Measurements from ENCODE around the gene BANK1.

The BANK1 gene

GRCh38 chr4:101823864-101824263 is 33.3 kb downstream of the BANK1 start:
- Histone ChIP-seq H3K9ac (ENCODE audit: low read depth, low read length) (no peak overlapping the region), H3K4me3 (ENCODE audit: low read length) (no peak overlapping the region), H3K27ac (ENCODE audit: low read length) (no peak overlapping the region), H3K36me3 (ENCODE audit: insufficient read depth, low read depth, low read length) (no peaks in the 10 kb centered on the region), H3K27me3 (ENCODE audit: insufficient read depth, low read length) (no peaks in the 10 kb centered on the region), H3K4me1 (ENCODE audit: insufficient read depth, low read length) (no peaks in the 10 kb centered on the region), H3K9me3 (ENCODE audit: insufficient read depth, low read depth, low read length) (no peaks in the 10 kb centered on the region)

GRCh38 chr4:101824500-101824899 is 34.0 kb downstream of the BANK1 start:
- H3K27me3 ChIP-seq (ENCODE audit: insufficient read depth, low read length) = no peaks in the 10 kb centered on the region
- H3K27ac ChIP-seq (ENCODE audit: low read length) = no peak overlapping the region
- no peaks in the 10 kb centered on the region for H3K36me3 ChIP-seq (ENCODE audit: insufficient read depth, low read depth, low read length)
- H3K4me1 ChIP-seq (ENCODE audit: insufficient read depth, low read length) = no peaks in the 10 kb centered on the region
- no peak overlapping the region for H3K4me3 ChIP-seq (ENCODE audit: low read length)
- H3K9ac ChIP-seq (ENCODE audit: low read depth, low read length) = no peak overlapping the region
- no peaks in the 10 kb centered on the region for H3K9me3 ChIP-seq (ENCODE audit: insufficient read depth, low read depth, low read length)

- Histone ChIP-seq H3K9me3 (ENCODE audit: insufficient read depth, low read depth, low read length) (no peaks in the 10 kb centered on the region), H3K4me3 (ENCODE audit: low read length) (no peak overlapping the region), H3K27me3 (ENCODE audit: insufficient read depth, low read length) (no peaks in the 10 kb centered on the region), H3K27ac (ENCODE audit: low read length) (no peak overlapping the region), H3K9ac (ENCODE audit: low read depth, low read length) (no peak overlapping the region), H3K36me3 (ENCODE audit: insufficient read depth, low read depth, low read length) (no peaks in the 10 kb centered on the region), H3K4me1 (ENCODE audit: insufficient read depth, low read length) (no peaks in the 10 kb centered on the region)
Measured at GRCh38 chr4:101825953-101826352, 35.4 kb downstream of the BANK1 start.

- no peaks in the 10 kb centered on the region for H3K4me1 ChIP-seq (ENCODE audit: insufficient read depth, low read length)
- no peaks in the 10 kb centered on the region for H3K9me3 ChIP-seq (ENCODE audit: insufficient read depth, low read depth, low read length)
- H3K27me3 ChIP-seq (ENCODE audit: insufficient read depth, low read length) = no peaks in the 10 kb centered on the region
- no peak overlapping the region for H3K27ac ChIP-seq (ENCODE audit: low read length)
- H3K4me3 ChIP-seq (ENCODE audit: low read length) = no peak overlapping the region
- H3K36me3 ChIP-seq (ENCODE audit: insufficient read depth, low read depth, low read length) = no peaks in the 10 kb centered on the region
- no peak overlapping the region for H3K9ac ChIP-seq (ENCODE audit: low read depth, low read length)
Measured at GRCh38 chr4:101831816-101832215, 41.3 kb downstream of the BANK1 start.

- Histone ChIP-seq H3K9me3 (ENCODE audit: insufficient read depth, low read depth, low read length) (no peaks in the 10 kb centered on the region), H3K27ac (ENCODE audit: low read length) (no peak overlapping the region), H3K27me3 (ENCODE audit: insufficient read depth, low read length) (no peaks in the 10 kb centered on the region), H3K4me1 (ENCODE audit: insufficient read depth, low read length) (no peaks in the 10 kb centered on the region), H3K4me3 (ENCODE audit: low read length) (no peak overlapping the region), H3K36me3 (ENCODE audit: insufficient read depth, low read depth, low read length) (no peaks in the 10 kb centered on the region), H3K9ac (ENCODE audit: low read depth, low read length) (no peak overlapping the region)
Measured at GRCh38 chr4:101833480-101833879, 43.0 kb downstream of the BANK1 start.

GRCh38 chr4:101835121-101835904 is 44.8 kb downstream of the BANK1 start:
- no peak overlapping the region for H3K27ac ChIP-seq (ENCODE audit: low read length)
- H3K9ac ChIP-seq (ENCODE audit: low read depth, low read length) = no peak overlapping the region
- no peak overlapping the region for H3K4me3 ChIP-seq (ENCODE audit: low read length)
- no peaks in the 10 kb centered on the region for H3K36me3 ChIP-seq (ENCODE audit: insufficient read depth, low read depth, low read length)
- H3K27me3 ChIP-seq (ENCODE audit: insufficient read depth, low read length) = no peaks in the 10 kb centered on the region
- no peaks in the 10 kb centered on the region for H3K9me3 ChIP-seq (ENCODE audit: insufficient read depth, low read depth, low read length)
- H3K4me1 ChIP-seq (ENCODE audit: insufficient read depth, low read length) = no peaks in the 10 kb centered on the region

- no peak overlapping the region for H3K27ac ChIP-seq (ENCODE audit: low read length)
- no peak overlapping the region for H3K9ac ChIP-seq (ENCODE audit: low read depth, low read length)
Measured at GRCh38 chr4:101843054-101843453, 52.5 kb downstream of the BANK1 start.

GRCh38 chr4:101846550-101846949 is 56.0 kb downstream of the BANK1 start:
- H3K27ac ChIP-seq (ENCODE audit: low read length) = no peak overlapping the region
- no peaks in the 10 kb centered on the region for H3K36me3 ChIP-seq (ENCODE audit: insufficient read depth, low read depth, low read length)
- H3K9ac ChIP-seq (ENCODE audit: low read depth, low read length) = no peak overlapping the region
- H3K27me3 ChIP-seq (ENCODE audit: insufficient read depth, low read length) = no peaks in the 10 kb centered on the region
- H3K4me1 ChIP-seq (ENCODE audit: insufficient read depth, low read length) = no peaks in the 10 kb centered on the region
- no peak overlapping the region for H3K4me3 ChIP-seq (ENCODE audit: low read length)
- no peaks in the 10 kb centered on the region for H3K9me3 ChIP-seq (ENCODE audit: insufficient read depth, low read depth, low read length)

More at GRCh38 chr4:101843054-101843453, 52.5 kb downstream of the BANK1 start:
- Histone ChIP-seq H3K27me3 (ENCODE audit: insufficient read depth, low read length) (no peaks in the 10 kb centered on the region), H3K4me3 (ENCODE audit: low read length) (no peak overlapping the region), H3K36me3 (ENCODE audit: insufficient read depth, low read depth, low read length) (no peaks in the 10 kb centered on the region), H3K9me3 (ENCODE audit: insufficient read depth, low read depth, low read length) (no peaks in the 10 kb centered on the region), H3K4me1 (ENCODE audit: insufficient read depth, low read length) (no peaks in the 10 kb centered on the region)

- H3K27ac ChIP-seq (ENCODE audit: low read length) = no peak overlapping the region
Measured at GRCh38 chr4:101850698-101851097, 60.2 kb downstream of the BANK1 start.

GRCh38 chr4:101851672-101852071 is 61.1 kb downstream of the BANK1 start:
- Histone ChIP-seq H3K9me3 (ENCODE audit: insufficient read depth, low read depth, low read length) (no peaks in the 10 kb centered on the region), H3K36me3 (ENCODE audit: insufficient read depth, low read depth, low read length) (no peaks in the 10 kb centered on the region), H3K4me1 (ENCODE audit: insufficient read depth, low read length) (no peaks in the 10 kb centered on the region), H3K4me3 (ENCODE audit: low read length) (no peak overlapping the region), H3K27ac (ENCODE audit: low read length) (no peak overlapping the region), H3K27me3 (ENCODE audit: insufficient read depth, low read length) (no peaks in the 10 kb centered on the region), H3K9ac (ENCODE audit: low read depth, low read length) (no peak overlapping the region)

More at GRCh38 chr4:101850698-101851097, 60.2 kb downstream of the BANK1 start:
- H3K9ac ChIP-seq (ENCODE audit: low read depth, low read length) = no peak overlapping the region
- no peaks in the 10 kb centered on the region for H3K27me3 ChIP-seq (ENCODE audit: insufficient read depth, low read length)
- no peaks in the 10 kb centered on the region for H3K4me1 ChIP-seq (ENCODE audit: insufficient read depth, low read length)
- H3K36me3 ChIP-seq (ENCODE audit: insufficient read depth, low read depth, low read length) = no peaks in the 10 kb centered on the region
- H3K4me3 ChIP-seq (ENCODE audit: low read length) = no peak overlapping the region
- no peaks in the 10 kb centered on the region for H3K9me3 ChIP-seq (ENCODE audit: insufficient read depth, low read depth, low read length)

- Histone ChIP-seq H3K36me3 (ENCODE audit: insufficient read depth, low read depth, low read length) (no peaks in the 10 kb centered on the region), H3K9me3 (ENCODE audit: insufficient read depth, low read depth, low read length) (no peaks in the 10 kb centered on the region), H3K4me3 (ENCODE audit: low read length) (no peak overlapping the region), H3K9ac (ENCODE audit: low read depth, low read length) (no peak overlapping the region), H3K4me1 (ENCODE audit: insufficient read depth, low read length) (no peaks in the 10 kb centered on the region), H3K27me3 (ENCODE audit: insufficient read depth, low read length) (no peaks in the 10 kb centered on the region), H3K27ac (ENCODE audit: low read length) (no peak overlapping the region)
Measured at GRCh38 chr4:101853028-101853427, 62.5 kb downstream of the BANK1 start.

GRCh38 chr4:101853691-101854090 is 63.2 kb downstream of the BANK1 start:
- Histone ChIP-seq H3K9me3 (ENCODE audit: insufficient read depth, low read depth, low read length) (no peaks in the 10 kb centered on the region), H3K27me3 (ENCODE audit: insufficient read depth, low read length) (no peaks in the 10 kb centered on the region), H3K4me3 (ENCODE audit: low read length) (no peak overlapping the region), H3K27ac (ENCODE audit: low read length) (no peak overlapping the region), H3K9ac (ENCODE audit: low read depth, low read length) (no peak overlapping the region), H3K36me3 (ENCODE audit: insufficient read depth, low read depth, low read length) (no peaks in the 10 kb centered on the region), H3K4me1 (ENCODE audit: insufficient read depth, low read length) (no peaks in the 10 kb centered on the region)

All from iPS-20b (cell line).